MCF 10A (cell line): Measurements from ENCODE around the gene MTCH2. TPM values are rescaled to one million over a fixed set of nuclear protein-coding genes. Genes with fewer than 3 reads are reported as not detected.

ENCODE experiments used
- BruUV-seq: library from RNA; stranded (reverse); fragments of 400-500 nt; replicated peaks from 2 replicates; lab custom pipeline; 2021; lab: Mats Ljungman, UMichigan
- CTCF ChIA-PET: fragments of 300-600 bp; sonication (Branson Sonifier 250); formaldehyde crosslinking; extraction: SDS; loops from one replicate; lab custom pipeline; 2021; ENCODE audit warnings: antibody characterized with exemption, inconsistent platforms; lab: Yijun Ruan, JAX
- POLR2A ChIA-PET: fragments of 300-600, 350-650 bp; sonication (Branson Sonifier 250); formaldehyde crosslinking; extraction: SDS; loops from one replicate; lab custom pipeline; 2020; ENCODE audit warnings: antibody characterized with exemption, inconsistent platforms; lab: Yijun Ruan, JAX
- DNase-seq: peaks from one replicate; pipeline ENCODE4 v3.0.0-alpha.2; 2018; ENCODE audit not compliant: unreplicated experiment
- H3K27ac Mint-ChIP-seq: one replicate; pipeline ENCODE4 v1.8.0; 2022; ENCODE audit warnings: mild to moderate bottlenecking, low read depth, mixed read lengths; ENCODE audit not compliant: unreplicated experiment
- H3K27me3 Mint-ChIP-seq: one replicate; pipeline ENCODE4 v1.8.0; 2022; ENCODE audit warnings: mixed read lengths; ENCODE audit not compliant: insufficient read depth, unreplicated experiment
- H3K36me3 Mint-ChIP-seq: one replicate; pipeline ENCODE4 v1.8.0; 2022; ENCODE audit warnings: mild to moderate bottlenecking, moderate library complexity, mixed read lengths; ENCODE audit not compliant: insufficient read depth, unreplicated experiment
- H3K4me1 Mint-ChIP-seq: one replicate; pipeline ENCODE4 v1.8.0; 2022; ENCODE audit warnings: mixed read lengths; ENCODE audit not compliant: insufficient read depth, unreplicated experiment
- H3K4me3 Mint-ChIP-seq: one replicate; pipeline ENCODE4 v1.8.0; 2022; ENCODE audit warnings: mild to moderate bottlenecking, moderate library complexity, mixed read lengths; ENCODE audit not compliant: unreplicated experiment
- H3K9me3 Mint-ChIP-seq: one replicate; pipeline ENCODE4 v1.8.0; 2022; ENCODE audit warnings: mixed read lengths; ENCODE audit not compliant: unreplicated experiment
- CTCF ChIP-seq: fragments of 200-600 bp; IDR thresholded peaks from one replicate; pipeline ENCODE4 v1.8.0; 2022; ENCODE audit warnings: antibody characterized with exemption, mild to moderate bottlenecking; ENCODE audit not compliant: unreplicated experiment
- intact Hi-C: fragments of 100-400 bp; cut with micrococcal nuclease; formaldehyde crosslinking; loops from 2 replicates; pipeline ENCODE4 v1.14.1; 2022
- total RNA-seq: library from RNA; stranded (reverse); gene quantifications from 2 replicates; pipeline ENCODE4 v1.2.3, GENCODE V29; 2022

Gene MTCH2
- total RNA-seq, 1 experiment from 2014 or later, result 133 TPM

- no peaks in the 10 kb centered on the region for H3K9me3 Mint-ChIP-seq
- DNase-seq, result no peak
- peaks cover 34% of the 10 kb centered on the region for H3K27me3 Mint-ChIP-seq
- ChIA-PET POLR2A (no interaction called here), CTCF (no interaction called here)
- no TSS peak for BruUV-seq
- TF ChIP-seq CTCF, result no peak
- intact Hi-C loops, result no loop called here
- H3K36me3 Mint-ChIP-seq, result no peaks in the 10 kb centered on the region
- H3K4me1 Mint-ChIP-seq, result peaks cover 9% of the 10 kb centered on the region
- H3K4me3 Mint-ChIP-seq, result no peak overlapping the region
- H3K27ac Mint-ChIP-seq, result no peak overlapping the region
Observed at GRCh38 chr11:47591764-47592163, 50.6 kb downstream of the MTCH2 start.

- peaks cover 9% of the 10 kb centered on the region for H3K4me1 Mint-ChIP-seq
- no peak overlapping the region for H3K4me3 Mint-ChIP-seq
- intact Hi-C loops, result no loop called here
- H3K27me3 Mint-ChIP-seq, result peaks cover 25% of the 10 kb centered on the region
- DNase-seq, result no peak
- ChIA-PET POLR2A (no interaction called here), CTCF (no interaction called here)
- no peak overlapping the region for H3K27ac Mint-ChIP-seq
- H3K9me3 Mint-ChIP-seq, result no peaks in the 10 kb centered on the region
- peaks cover 10% of the 10 kb centered on the region for H3K36me3 Mint-ChIP-seq
- no peak for TF ChIP-seq CTCF
- no TSS peak for BruUV-seq
Observed at GRCh38 chr11:47589977-47590861, 52.1 kb downstream of the MTCH2 start.

- peaks cover 18% of the 10 kb centered on the region for H3K27me3 Mint-ChIP-seq
- TF ChIP-seq CTCF, result no peak
- POLR2A ChIA-PET, result no interaction called here
Observed at GRCh38 chr11:47589584-47589976, 52.8 kb downstream of the MTCH2 start.

GRCh38 chr11:47589118-47589517 is 53.2 kb downstream of the MTCH2 start:
- Mint-ChIP-seq H3K4me3 (no peak overlapping the region), H3K27ac (no peak overlapping the region), H3K9me3 (no peaks in the 10 kb centered on the region), H3K4me1 (peaks cover 9% of the 10 kb centered on the region), H3K36me3 (peaks cover 21% of the 10 kb centered on the region), H3K27me3 (peaks cover 14% of the 10 kb centered on the region)
- DNase-seq, result no peak
- no TSS peak for BruUV-seq
- ChIA-PET CTCF (no interaction called here), POLR2A (no interaction called here)
- intact Hi-C loops, result no loop called here
- no peak for TF ChIP-seq CTCF

More at GRCh38 chr11:47589584-47589976, 52.8 kb downstream of the MTCH2 start:
- CTCF ChIA-PET, result no interaction called here
- no peak for DNase-seq
- Mint-ChIP-seq H3K27ac (no peak overlapping the region), H3K4me3 (no peak overlapping the region), H3K4me1 (peaks cover 9% of the 10 kb centered on the region), H3K9me3 (no peaks in the 10 kb centered on the region), H3K36me3 (peaks cover 16% of the 10 kb centered on the region)
- no TSS peak for BruUV-seq
- intact Hi-C loops, result no loop called here
